NCI-H2227 (cell line): ENCODE data around the gene PANX3.
"Not testable (repeated sequence)": the region's sequence is repeated elsewhere in the genome, so short reads cannot be mapped to it uniquely, and the experiment has no call there.

ENCODE experiments used
- DNase-seq: peaks from one replicate; lab custom pipeline; 2025; ENCODE audit not compliant: unreplicated experiment; lab: John Stamatoyannopoulos, UW

Gene PANX3

GRCh38 chr11:124611064-124611463 lies at the start of gene PANX3:
Gene PANX3 (plus strand): TSS chr11:124611428. CDS start chr11:124611557, 129 bp downstream.
- DNase-seq = no peak

- DNase-seq = no peak
These were observed 41.5 kb upstream of the PANX3 start, which contains the start of gene OR8A1 for GRCh38 chr11:124569697-124570096. Gene OR8A1 (plus strand): TSS chr11:124569997. CDS start chr11:124570120, 123 bp downstream.

- no peak for DNase-seq
These were observed 41.1 kb upstream of the PANX3 start for GRCh38 chr11:124570160-124570559.

- DNase-seq = no peak
These were observed 33.4 kb upstream of the PANX3 start for GRCh38 chr11:124577716-124578427.

- DNase-seq = no peak
These were observed 32.5 kb upstream of the PANX3 start for GRCh38 chr11:124578761-124579160.

GRCh38 chr11:124581817-124582216 lies 29.4 kb upstream of the PANX3 start:
- DNase-seq = no peak

GRCh38 chr11:124582565-124582964 lies 28.7 kb upstream of the PANX3 start:
- DNase-seq = peak; percentile 1

GRCh38 chr11:124583781-124584180 lies 27.4 kb upstream of the PANX3 start:
- DNase-seq = no peak

- DNase-seq = no peak
These were observed 26.4 kb upstream of the PANX3 start for GRCh38 chr11:124584681-124585372.

- DNase-seq = peak; percentile 56
These were observed 24.9 kb upstream of the PANX3 start for GRCh38 chr11:124586238-124586860.

- DNase-seq = no peak
These were observed 19.8 kb upstream of the PANX3 start for GRCh38 chr11:124591430-124591829.

GRCh38 chr11:124592627-124593026 lies 18.6 kb upstream of the PANX3 start:
- DNase-seq = no peak

- DNase-seq = no peak
These were observed 15.9 kb upstream of the PANX3 start for GRCh38 chr11:124595302-124595701.

- no peak for DNase-seq
These were observed 13.6 kb upstream of the PANX3 start for GRCh38 chr11:124597626-124598025.

GRCh38 chr11:124600621-124601320 lies 10.5 kb upstream of the PANX3 start:
- DNase-seq = no peak

GRCh38 chr11:124602193-124602592 lies 9.0 kb upstream of the PANX3 start:
- no peak for DNase-seq

- not testable (repeated sequence) for DNase-seq
These were observed 8.5 kb upstream of the PANX3 start for GRCh38 chr11:124602723-124603122.

- no peak for DNase-seq
These were observed 5.5 kb upstream of the PANX3 start for GRCh38 chr11:124605719-124606118.

GRCh38 chr11:124608147-124608546 lies 3.1 kb upstream of the PANX3 start:
- DNase-seq = no peak

GRCh38 chr11:124610295-124610694 lies 933 bp upstream of the PANX3 start:
- no peak for DNase-seq

GRCh38 chr11:124612045-124612444 lies 817 bp downstream of the PANX3 start:
- DNase-seq = no peak
